Astrocyte (in vitro differentiated cells and primary cell): Measurements from ENCODE around the gene LAP3. TPM values are rescaled to one million over a fixed set of nuclear protein-coding genes. Genes with fewer than 3 reads are reported as not detected.
"Not testable (repeated sequence)": the region's sequence is repeated elsewhere in the genome, so short reads cannot be mapped to it uniquely, and the experiment has no call there.

Experiments used
- DNase-seq: peaks from one replicate; pipeline ENCODE4 v3.0.0-alpha.2; 2010; ENCODE audit warnings: low read depth
- FAIRE-seq: peaks from 2 replicates; lab custom pipeline; 2011; peaks lifted over from hg19 to GRCh38; lab: Jason Lieb, UNC
- H2AFZ ChIP-seq: 2 replicates; pipeline ENCODE4 v1.6.0; 2012; ENCODE audit warnings: low read depth, low read length, inconsistent platforms
- H3K27ac ChIP-seq: 2 replicates; pipeline ENCODE4 v1.5.1; 2011; ENCODE audit warnings: low read depth, low read length, inconsistent platforms
- H3K27me3 ChIP-seq: 2 replicates; pipeline ENCODE4 v1.6.0; 2011; ENCODE audit warnings: low read length, inconsistent platforms; ENCODE audit not compliant: insufficient read depth
- H3K36me3 ChIP-seq: 2 replicates; pipeline ENCODE4 v1.5.1; 2011; ENCODE audit warnings: low read length, inconsistent platforms; ENCODE audit not compliant: insufficient read depth
- H3K4me1 ChIP-seq: 2 replicates; pipeline ENCODE4 v1.5.1; 2011; ENCODE audit warnings: low read length, inconsistent platforms; ENCODE audit not compliant: insufficient read depth
- H3K4me2 ChIP-seq: 2 replicates; pipeline ENCODE4 v1.6.0; 2012; ENCODE audit warnings: low read length, inconsistent platforms
- H3K4me3 ChIP-seq: 2 replicates; pipeline ENCODE4 v1.5.1; 2011; ENCODE audit warnings: low read depth, mild to moderate bottlenecking, low read length, inconsistent platforms; ENCODE audit not compliant: insufficient read depth
- H3K79me2 ChIP-seq: 2 replicates; pipeline ENCODE4 v1.6.0; 2012; ENCODE audit warnings: mild to moderate bottlenecking, low read length, inconsistent platforms; ENCODE audit not compliant: insufficient read depth
- H3K9ac ChIP-seq: 2 replicates; pipeline ENCODE4 v1.6.0; 2012; ENCODE audit warnings: mild to moderate bottlenecking, low read length, inconsistent platforms
- H3K9me3 ChIP-seq: 2 replicates; pipeline ENCODE4 v1.5.1; 2012; ENCODE audit warnings: low read depth, mild to moderate bottlenecking, low read length, inconsistent platforms; ENCODE audit not compliant: insufficient read depth
- H4K20me1 ChIP-seq: 2 replicates; pipeline ENCODE4 v1.6.0; 2012; ENCODE audit warnings: low read length, inconsistent platforms; ENCODE audit not compliant: insufficient read depth
- H3K27ac Mint-ChIP-seq: one replicate; pipeline ENCODE4 v1.8.0; 2021; ENCODE audit warnings: mild to moderate bottlenecking, mixed read lengths; ENCODE audit not compliant: unreplicated experiment
- H3K27me3 Mint-ChIP-seq: one replicate; pipeline ENCODE4 v1.8.0; 2021; ENCODE audit warnings: low read depth, mixed read lengths; ENCODE audit not compliant: unreplicated experiment
- H3K36me3 Mint-ChIP-seq: one replicate; pipeline ENCODE4 v1.8.0; 2021; ENCODE audit warnings: low read depth, mixed read lengths; ENCODE audit not compliant: unreplicated experiment
- H3K4me1 Mint-ChIP-seq: one replicate; pipeline ENCODE4 v1.8.0; 2021; ENCODE audit warnings: low read depth, mixed read lengths; ENCODE audit not compliant: unreplicated experiment
- H3K4me3 Mint-ChIP-seq: one replicate; pipeline ENCODE4 v1.8.0; 2021; ENCODE audit warnings: mild to moderate bottlenecking, moderate library complexity, mixed read lengths; ENCODE audit not compliant: unreplicated experiment
- H3K9me3 Mint-ChIP-seq: one replicate; pipeline ENCODE4 v1.8.0; 2021; ENCODE audit warnings: mild to moderate bottlenecking, mixed read lengths; ENCODE audit not compliant: unreplicated experiment
- CTCF ChIP-seq: IDR thresholded peaks from 2 replicates; pipeline ENCODE4 v1.5.1; 2011; ENCODE audit warnings: low read depth, mild to moderate bottlenecking, inconsistent platforms, low read length, moderate library complexity; ENCODE audit not compliant: insufficient read depth
- EZH2 ChIP-seq: IDR thresholded peaks from 2 replicates; pipeline ENCODE4 v1.6.1; 2012; ENCODE audit warnings: mild to moderate bottlenecking, low read length, inconsistent platforms; ENCODE audit not compliant: insufficient read depth
- total RNA-seq: library from RNA; stranded (reverse); gene quantifications from 2 replicates; pipeline ENCODE4 v1.2.1, GENCODE V29; 2021

Gene LAP3
- total RNA-seq, 1 donor from 2014 or later: 163 TPM

DNA sequence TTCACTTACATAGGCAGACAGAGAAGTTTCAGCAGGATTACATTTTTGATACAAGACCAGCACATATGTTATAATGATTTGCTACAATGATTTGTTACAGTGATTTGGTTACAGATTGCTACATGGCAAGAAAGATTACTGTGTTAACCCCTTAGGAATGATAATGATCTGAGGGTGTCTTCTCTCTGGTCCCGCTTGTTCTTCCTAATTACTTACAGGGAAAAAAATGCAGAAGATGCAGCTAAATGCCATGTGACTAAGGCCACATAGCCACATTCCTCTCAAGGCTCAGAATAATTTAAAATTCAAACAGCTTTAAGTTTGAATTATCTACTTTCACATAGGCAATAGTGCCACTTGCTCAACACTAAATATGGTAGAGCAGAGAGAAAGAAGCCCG, 9.7 kb upstream of the LAP3 start:
- Histone ChIP-seq H3K9ac (no peak overlapping the region), H3K4me1 (no peaks in the 10 kb centered on the region), H3K27ac (no peak overlapping the region), H4K20me1 (no peaks in the 10 kb centered on the region), H3K79me2 (no peaks in the 10 kb centered on the region), H3K9me3 (no peaks in the 10 kb centered on the region), H2AFZ (no peak overlapping the region), H3K27me3 (no peaks in the 10 kb centered on the region), H3K36me3 (no peaks in the 10 kb centered on the region), H3K4me3 (no peak overlapping the region), H3K4me2 (no peak overlapping the region)
- Mint-ChIP-seq H3K27ac (no peak overlapping the region), H3K9me3 (no peaks in the 10 kb centered on the region), H3K4me1 (peaks cover 9% of the 10 kb centered on the region), H3K36me3 (no peaks in the 10 kb centered on the region), H3K4me3 (no peak overlapping the region), H3K27me3 (no peaks in the 10 kb centered on the region)
- DNase-seq (no peak), FAIRE-seq (peak; percentile 41)
- no peak for TF ChIP-seq EZH2
- no peak for TF ChIP-seq CTCF

DNA sequence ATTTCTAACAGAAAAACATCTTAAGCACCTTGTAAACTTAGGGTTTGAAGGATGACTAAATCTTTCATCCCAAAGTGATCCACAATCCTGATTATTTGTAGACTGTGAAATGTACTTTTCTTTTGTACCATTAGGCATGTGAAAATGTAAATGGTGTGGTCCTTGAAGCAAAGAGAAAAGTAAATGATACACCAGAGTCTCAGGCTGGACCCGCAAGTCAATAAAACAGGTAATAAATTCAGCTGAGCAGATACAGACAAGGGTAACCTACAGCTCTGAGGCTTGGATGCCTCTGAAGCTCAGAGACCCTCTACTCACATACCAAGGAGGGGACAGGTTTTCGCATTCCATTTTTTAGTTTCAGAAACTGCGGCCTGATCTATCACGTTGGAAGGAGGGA, 2.8 kb upstream of the LAP3 start:
- DNase-seq: no peak
- no peaks in the 10 kb centered on the region for H3K9me3 Mint-ChIP-seq
- Histone ChIP-seq H3K9me3 (no peaks in the 10 kb centered on the region), H3K4me1 (peaks cover 6% of the 10 kb centered on the region), H3K4me3 (no peak overlapping the region), H3K27ac (no peak overlapping the region), H3K4me2 (no peak overlapping the region), H3K27me3 (no peaks in the 10 kb centered on the region), H4K20me1 (peaks cover 11% of the 10 kb centered on the region), H3K79me2 (peaks cover 14% of the 10 kb centered on the region), H2AFZ (no peak overlapping the region), H3K9ac (no peak overlapping the region), H3K36me3 (no peaks in the 10 kb centered on the region)
- H3K27ac Mint-ChIP-seq: no peak overlapping the region
- FAIRE-seq: no peak
- H3K36me3 Mint-ChIP-seq: no peaks in the 10 kb centered on the region
- no peaks in the 10 kb centered on the region for H3K27me3 Mint-ChIP-seq
- no peak for TF ChIP-seq EZH2
- TF ChIP-seq CTCF: no peak
- H3K4me3 Mint-ChIP-seq: no peak overlapping the region
- peaks cover 10% of the 10 kb centered on the region for H3K4me1 Mint-ChIP-seq

DNA sequence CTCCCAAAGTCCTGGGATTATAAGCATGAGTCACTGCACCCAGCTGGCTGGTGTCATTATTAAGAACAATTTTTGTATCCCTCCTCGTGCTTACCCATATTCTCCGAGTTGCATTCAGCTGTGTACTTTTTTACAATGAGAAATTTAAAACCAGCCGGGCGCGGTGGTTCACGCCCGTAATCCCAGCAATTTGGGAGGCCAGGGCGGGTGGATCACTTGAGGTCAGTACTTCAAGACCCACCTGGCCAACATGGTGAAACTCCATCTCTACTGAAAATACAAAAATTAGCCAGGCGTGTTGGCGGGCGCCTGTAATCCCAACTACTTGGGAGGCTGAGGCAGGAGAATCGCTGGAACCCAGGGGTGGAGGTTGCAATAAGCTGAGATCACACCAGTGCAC, 1.8 kb upstream of the LAP3 start:
- H2AFZ ChIP-seq, H3K9me3 Mint-ChIP-seq, DNase-seq, H3K27ac ChIP-seq, FAIRE-seq, H3K4me1 ChIP-seq, H3K36me3 Mint-ChIP-seq, H3K9me3 ChIP-seq, H3K9ac ChIP-seq, H3K4me2 ChIP-seq, H3K27me3 Mint-ChIP-seq, H3K27ac Mint-ChIP-seq, H3K4me3 Mint-ChIP-seq, H3K4me3 ChIP-seq, H3K36me3 ChIP-seq, H3K27me3 ChIP-seq: not testable (repeated sequence)
- peaks cover 19% of the 10 kb centered on the region for H3K79me2 ChIP-seq
- H4K20me1 ChIP-seq: peaks cover 16% of the 10 kb centered on the region
- H3K4me1 Mint-ChIP-seq: peaks cover 15% of the 10 kb centered on the region
